Measurements from ENCODE around the gene SOCS7.

DNA sequence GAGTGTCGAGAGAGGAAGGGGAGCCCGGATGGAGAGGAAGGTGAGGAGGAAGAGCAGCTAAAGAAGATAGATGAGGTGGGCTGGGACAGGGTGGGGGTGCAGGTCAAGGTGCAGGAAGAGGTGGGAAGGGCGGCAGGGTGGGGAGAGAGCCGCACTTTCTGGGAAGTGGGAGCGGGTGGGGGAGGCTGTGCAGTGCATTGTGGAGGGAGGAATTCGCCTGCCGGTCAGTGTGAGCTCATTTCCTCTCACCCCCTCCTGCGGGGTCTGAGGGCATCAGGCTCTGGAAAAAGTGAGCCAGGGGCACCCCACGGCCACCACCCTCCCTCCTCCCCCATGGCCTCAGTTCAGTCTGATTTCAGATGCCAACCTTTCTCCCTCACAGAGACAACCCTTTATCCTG, 74.1 kb downstream of the SOCS7 start:
- TF ChIP-seq CTCF (IDR thresholded peaks at IDR 0.05), result no peak
- no peak for TF ChIP-seq ZFX (IDR thresholded peaks at IDR 0.05; ENCODE audit: borderline replicate concordance)
